Measurements from ENCODE around the gene MYNN.
A peak's percentile ranks its signal among the peaks of the same experiment; 100 is the strongest.

Gene MYNN

GRCh38 chr3:169780742-169781141 is 7.5 kb downstream of the MYNN start:
- DNase-seq, result no peak

DNA sequence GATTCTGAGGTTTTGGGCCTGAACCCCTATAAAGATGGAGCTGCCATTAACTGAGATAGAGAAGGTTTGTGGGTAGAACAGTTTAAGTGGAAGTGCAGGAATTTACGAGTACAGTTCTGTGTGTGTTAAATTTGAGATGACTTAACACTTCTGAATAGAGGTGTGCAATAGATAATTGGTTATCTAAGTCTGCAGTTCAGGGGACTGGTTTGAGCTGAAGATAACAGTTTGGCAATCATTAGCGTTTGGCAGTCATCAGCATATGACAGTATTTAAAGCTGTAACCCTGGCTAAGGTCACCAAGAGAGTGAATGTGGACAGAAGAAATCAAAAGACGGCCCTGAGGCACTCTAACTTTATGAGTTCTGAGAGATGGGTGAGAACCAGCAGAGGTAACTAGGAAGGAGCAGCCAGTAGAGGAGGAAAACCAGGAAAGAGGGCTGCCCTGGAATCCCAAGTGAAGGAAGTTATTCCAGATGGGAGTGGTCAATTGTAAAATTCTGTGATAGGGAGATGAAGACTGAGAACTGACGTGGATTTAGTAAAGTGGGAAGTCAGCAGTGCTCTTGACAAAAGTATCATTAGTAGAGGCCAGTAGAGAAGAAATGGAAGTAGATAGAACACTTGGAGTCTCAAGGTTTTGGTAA is 8.1 kb downstream of the MYNN start:
- no peak for DNase-seq

DNA sequence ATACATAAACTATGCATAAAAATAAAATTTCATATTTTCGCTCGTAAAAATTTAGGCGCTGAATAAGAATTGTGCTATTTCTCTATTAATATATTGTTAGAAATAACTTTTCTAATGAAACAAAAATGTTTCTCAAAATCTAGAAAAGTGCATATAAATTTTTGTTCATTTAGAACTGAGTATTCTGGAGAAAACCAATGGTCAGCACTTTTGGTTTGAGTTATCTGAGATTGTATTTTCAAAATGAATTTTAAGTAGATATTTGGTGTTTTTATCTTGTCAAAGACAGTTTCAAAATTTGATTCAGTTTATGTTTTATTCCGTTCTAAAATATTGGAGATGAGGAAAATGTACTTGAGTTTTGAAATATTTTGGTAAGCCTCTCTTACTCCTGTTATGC is 13.9 kb downstream of the MYNN start:
- no peak for DNase-seq

GRCh38 chr3:169787791-169788190 is 14.6 kb downstream of the MYNN start:
- no peak for DNase-seq

DNA sequence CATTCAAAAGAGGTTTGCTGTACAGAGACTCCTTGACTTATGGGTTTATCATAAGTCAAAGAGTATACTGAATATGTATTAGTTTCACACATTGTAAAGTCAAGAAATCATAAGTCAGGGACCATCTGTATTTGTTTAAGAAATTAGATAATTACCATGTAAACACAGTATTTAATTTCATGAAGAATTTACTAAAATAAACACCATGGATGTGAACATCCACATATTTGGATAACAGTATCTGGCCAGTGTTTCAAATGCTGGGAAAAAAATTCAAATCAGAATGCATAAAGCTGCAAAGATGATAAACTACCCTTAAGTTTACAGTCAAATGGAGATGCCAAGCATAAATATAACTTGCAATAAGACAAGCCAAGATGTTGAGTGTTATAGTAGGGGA is 17.0 kb downstream of the MYNN start:
- DNase-seq, result no peak

DNA sequence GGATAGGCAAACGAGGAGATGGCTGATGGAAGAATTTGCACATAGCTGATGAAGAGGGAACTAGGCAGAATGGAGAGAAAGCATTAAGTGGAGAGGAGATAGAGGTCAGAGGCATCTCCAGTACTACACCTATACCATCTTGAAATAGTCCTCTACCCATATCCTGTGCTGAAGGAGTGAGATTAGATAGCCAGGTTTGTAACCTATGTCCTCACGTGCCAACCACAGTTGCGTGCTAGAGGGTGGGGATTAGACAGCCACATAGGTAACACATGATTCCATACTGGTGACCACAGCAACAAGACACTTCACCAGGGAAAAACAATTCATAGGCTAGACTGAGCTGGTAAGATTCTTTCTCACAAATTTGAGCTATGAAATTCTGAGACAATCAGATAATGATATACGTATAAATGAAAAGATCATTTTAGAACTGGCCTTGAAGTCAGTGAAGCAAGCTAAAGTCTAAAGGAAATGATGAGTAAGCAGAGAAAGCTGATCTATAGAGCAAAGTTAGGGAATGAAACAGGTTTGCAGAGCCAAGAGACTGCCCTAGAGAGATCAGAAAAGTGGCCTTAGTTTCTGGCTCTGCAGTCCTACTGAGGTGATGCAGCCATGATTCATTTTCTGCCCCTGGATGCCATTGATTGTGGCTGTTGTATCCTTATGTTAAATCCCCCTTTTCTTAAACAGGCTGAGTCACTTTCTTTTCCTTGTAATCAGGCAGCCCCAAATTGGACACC is 17.7 kb downstream of the MYNN start:
- DNase-seq, result no peak

GRCh38 chr3:169792359-169792758 is 19.2 kb downstream of the MYNN start:
- DNase-seq, result no peak

- DNase-seq, result no peak
Measured at GRCh38 chr3:169804681-169805080, 31.5 kb downstream of the MYNN start.

DNA sequence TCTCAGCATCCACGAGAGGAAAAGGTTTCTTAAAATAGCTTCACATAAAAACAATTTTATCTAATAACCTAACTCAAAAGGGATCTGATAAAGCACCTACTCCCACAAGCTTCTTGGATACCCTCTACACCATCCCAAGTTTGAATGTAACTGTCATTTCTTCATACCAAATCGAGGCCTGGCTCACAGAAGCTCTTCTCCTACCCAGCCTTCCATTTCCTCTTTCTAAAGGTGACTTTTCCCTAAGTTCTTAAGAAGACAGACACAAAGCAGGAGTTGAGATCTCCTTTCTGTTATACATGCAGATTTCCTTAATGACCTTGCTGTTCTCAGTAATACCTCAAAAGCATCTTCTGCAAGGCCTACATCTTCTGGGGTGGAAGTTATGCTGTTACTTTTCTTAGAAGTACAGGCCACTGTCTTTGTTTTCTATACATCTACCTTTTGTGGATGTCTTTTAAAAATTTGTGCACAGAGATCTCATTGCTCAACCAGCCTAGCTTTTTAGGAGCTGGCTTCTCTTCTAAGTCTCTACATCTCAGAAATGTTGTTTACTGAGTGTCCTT is 36.1 kb downstream of the MYNN start:
- no peak for DNase-seq

- no peak for DNase-seq
Measured at GRCh38 chr3:169811631-169812331, 38.6 kb downstream of the MYNN start.

DNA sequence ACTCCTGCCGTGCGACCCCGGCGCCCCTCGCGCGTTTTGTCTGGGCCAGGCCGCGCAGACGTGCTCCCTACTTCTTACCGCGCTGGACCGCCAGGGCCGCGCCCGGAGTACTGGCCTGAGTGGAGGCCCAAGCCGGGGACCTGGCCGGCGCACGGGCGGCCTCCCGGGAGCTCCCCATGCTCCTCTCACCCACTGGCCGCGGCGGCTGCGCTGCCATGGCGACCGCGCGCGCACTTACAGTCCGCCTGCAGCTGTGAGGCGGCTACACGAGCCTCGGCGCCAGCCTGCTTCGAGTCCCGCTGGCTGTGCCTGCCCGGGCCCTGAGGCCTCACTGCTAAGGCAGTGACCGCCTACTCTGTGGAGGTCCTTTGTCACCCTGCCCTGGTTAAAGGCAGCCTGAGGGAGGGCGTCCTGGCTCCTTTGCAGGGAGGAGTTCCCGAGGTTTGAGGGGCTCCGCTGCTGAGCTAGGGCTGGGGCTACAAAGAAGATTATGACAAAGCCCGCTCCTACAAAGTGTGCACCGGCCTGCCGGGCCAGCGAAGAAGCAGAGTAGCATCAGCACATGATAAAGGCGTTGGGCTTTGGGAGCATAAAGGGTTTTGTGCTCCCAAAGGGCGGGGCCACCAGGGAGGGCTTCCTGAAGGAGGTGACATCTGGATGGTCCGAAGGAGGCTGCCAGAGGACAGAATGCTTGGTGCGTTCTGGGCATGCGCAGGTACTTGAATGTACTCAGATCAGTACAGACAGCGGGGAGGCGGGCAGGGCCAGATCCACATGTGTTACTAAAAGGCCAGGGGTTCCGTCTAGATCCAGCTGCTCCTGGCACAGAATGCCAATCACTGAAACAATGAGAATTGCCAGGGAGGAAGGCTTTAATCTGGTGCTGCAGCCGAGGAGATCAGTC is 39.4 kb downstream of the MYNN start, which contains the start of the genes LRRC34 and LRRIQ4:
Gene LRRC34 (minus strand): TSS at position 573 of the 904 bp plus-strand sequence. CDS start 356 bp downstream, at position 217.
Gene LRRIQ4 (plus strand): TSS at position 539 of the 904 bp plus-strand sequence. CDS start 9,052 bp downstream, outside the sequence.
- peak; percentile 92 for DNase-seq

GRCh38 chr3:169813278-169813677 is 40.1 kb downstream of the MYNN start:
- DNase-seq, result no peak

- DNase-seq, result peak; percentile 62
Measured at GRCh38 chr3:169813757-169814517, 40.7 kb downstream of the MYNN start.

DNA sequence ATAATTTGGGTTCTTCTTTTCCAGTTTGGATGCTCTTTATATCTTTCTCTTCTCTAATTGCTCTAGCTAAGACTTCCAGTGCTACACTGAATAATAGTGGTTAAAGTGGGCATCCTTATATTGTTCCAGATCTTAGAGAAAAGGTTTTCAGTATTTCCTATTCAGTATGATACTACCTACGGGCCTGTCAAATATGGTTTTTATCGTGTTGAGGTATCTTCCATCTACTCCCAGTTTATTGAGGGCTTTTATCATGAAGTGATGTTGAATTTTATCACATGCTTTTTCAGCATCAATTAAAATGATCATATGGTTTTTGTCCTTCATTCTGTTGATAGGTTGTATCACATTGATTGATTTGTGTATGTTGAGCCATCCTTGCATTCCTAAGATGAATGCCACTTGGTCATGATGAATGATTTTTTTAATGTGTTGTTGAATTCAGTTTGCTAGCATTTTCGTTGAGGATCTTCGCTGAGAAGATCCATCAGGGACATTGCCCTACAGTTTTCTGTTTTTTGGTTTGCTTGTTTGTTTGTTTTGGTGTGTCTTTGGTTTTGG is 42.5 kb downstream of the MYNN start:
- no peak for DNase-seq

DNA sequence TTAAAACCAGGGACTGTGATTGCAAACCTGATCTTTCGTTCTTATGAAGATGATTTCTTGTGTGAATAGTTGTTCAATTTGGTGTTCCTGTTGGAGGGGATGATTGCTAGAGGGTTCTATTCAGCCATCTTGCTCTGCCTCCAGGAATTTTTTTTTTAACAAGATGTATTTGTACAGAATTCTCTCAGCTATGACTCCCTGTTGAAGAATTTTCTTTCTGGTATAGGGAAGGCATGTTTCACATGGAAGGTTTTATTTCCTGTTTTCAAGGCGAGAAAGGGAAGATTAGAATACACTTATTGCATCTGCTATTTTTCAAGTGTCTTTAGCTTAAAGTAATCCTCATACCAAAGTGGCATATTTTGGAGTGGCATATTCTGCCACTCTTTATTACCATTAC is 45.1 kb downstream of the MYNN start:
- DNase-seq, result no peak

DNA sequence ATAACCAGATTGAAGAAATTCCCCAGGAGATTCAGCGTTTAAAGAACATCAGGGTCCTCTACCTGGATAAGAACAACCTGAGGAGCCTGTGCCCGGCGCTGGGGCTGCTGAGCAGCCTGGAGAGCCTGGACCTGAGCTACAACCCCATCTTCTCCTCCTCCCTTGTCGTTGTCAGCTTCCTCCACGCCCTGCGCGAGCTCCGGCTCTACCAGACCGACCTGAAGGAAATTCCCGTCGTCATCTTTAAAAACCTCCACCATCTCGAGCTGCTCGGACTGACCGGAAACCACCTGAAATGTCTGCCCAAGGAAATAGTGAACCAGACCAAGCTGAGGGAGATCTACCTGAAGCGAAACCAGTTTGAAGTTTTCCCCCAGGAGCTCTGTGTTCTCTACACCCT is 48.9 kb downstream of the MYNN start:
- DNase-seq, result peak; percentile 25

- peak; percentile 26 for DNase-seq
Measured at GRCh38 chr3:169822540-169822939, 49.3 kb downstream of the MYNN start.

DNA sequence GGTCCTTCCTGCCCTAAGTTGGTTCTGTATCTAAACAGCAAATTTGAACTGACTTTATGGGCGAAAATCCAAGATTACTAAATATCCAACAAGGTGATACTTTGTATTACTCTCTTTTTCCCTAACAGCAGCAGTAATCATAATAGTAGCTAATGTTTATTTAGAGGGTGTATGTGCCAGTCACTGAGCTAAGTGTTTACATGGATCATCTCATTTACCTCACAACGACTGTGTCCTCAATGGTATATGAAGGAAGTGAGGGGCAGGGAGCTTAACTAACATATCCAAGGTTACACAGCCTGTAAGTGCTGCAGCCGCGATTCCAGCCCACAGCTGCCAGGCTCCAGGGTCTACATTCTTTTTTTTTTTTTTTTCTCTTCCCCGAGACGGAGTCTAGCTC is 49.8 kb downstream of the MYNN start:
- DNase-seq, result no peak

DNA sequence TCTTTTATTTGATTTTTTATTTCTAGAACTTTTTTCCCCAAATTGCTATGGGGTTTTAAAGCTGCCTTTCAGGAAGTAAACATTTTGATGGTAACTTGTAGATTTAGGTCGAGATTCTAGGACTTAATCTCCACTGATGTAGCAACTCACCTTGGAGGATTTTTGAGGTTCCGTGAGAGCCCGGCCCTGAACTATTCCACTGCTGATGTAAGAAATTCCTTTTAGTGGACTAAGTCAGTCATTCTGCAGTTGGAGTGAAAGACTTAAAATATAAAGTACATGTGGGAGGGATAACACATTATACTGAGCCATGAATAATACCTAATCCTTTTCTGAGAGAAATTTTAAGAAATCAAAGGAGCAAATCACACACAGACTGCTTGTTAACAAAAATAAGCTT is 52.1 kb downstream of the MYNN start:
- DNase-seq, result no peak

DNA sequence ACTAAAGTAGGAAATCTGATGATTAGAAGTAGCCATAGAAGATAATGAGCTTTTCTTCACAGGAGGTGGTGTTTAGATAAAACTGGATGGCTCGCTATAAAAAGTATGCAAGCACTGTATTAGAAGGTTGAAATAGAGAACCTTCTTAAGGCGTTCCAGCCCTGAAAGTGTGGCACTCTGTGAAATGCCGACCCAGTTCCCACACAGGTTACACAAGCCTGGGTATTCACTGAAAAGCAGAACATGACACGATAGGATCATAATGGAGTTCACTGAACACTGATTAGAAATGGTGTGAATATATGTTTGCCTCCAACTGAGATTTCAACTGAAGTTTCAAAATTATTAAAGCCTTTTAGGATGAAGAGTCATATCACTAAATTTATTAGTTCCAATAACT is 54.5 kb downstream of the MYNN start:
- no peak for DNase-seq

- no peak for DNase-seq
Measured at GRCh38 chr3:169835533-169835932, 62.3 kb downstream of the MYNN start.

Data from islet precursor cell (in vitro differentiated cells).